MM.1S (cell line): ENCODE results near the gene CACNA2D1.
A peak's percentile ranks its signal among the peaks of the same experiment; 100 is the strongest.

Experiments
- DNase-seq: peaks from one replicate; pipeline ENCODE4 v3.0.0-alpha.2; 2015
- H2AFZ ChIP-seq: fragments of 300-600 bp; sonication (generic); 2 replicates; pipeline ENCODE4 v1.6.0; 2016; ENCODE audit warnings: antibody characterized with exemption, low read length
- H3F3A ChIP-seq: fragments of 300-600 bp; sonication (generic); 2 replicates; pipeline ENCODE4 v1.6.1; 2016; ENCODE audit warnings: mild to moderate bottlenecking, antibody characterized with exemption, low read length, moderate library complexity, mixed read lengths; ENCODE audit not compliant: insufficient read depth
- H3K27ac ChIP-seq: fragments of 300-600 bp; sonication (generic); 2 replicates; pipeline ENCODE4 v1.5.1; 2016; ENCODE audit warnings: mild to moderate bottlenecking, low read length
- H3K27me3 ChIP-seq: fragments of 300-600 bp; sonication (generic); replicated peaks from 2 replicates; pipeline ENCODE4 v1.6.0; 2016; ENCODE audit warnings: low read length; ENCODE audit not compliant: insufficient read depth
- H3K36me3 ChIP-seq: fragments of 300-600 bp; sonication (generic); replicated peaks from 2 replicates; pipeline ENCODE4 v1.6.1; 2016; ENCODE audit warnings: mild to moderate bottlenecking, low read length, mixed read lengths; ENCODE audit not compliant: insufficient read depth
- H3K4me1 ChIP-seq: fragments of 300-600 bp; sonication (generic); 2 replicates; pipeline ENCODE4 v1.6.1; 2016; ENCODE audit warnings: low read length, mixed read lengths
- H3K4me2 ChIP-seq: fragments of 300-600 bp; sonication (generic); 2 replicates; pipeline ENCODE4 v1.6.0; 2016; ENCODE audit warnings: low read depth, low read length
- H3K4me3 ChIP-seq: fragments of 300-600 bp; sonication (generic); 2 replicates; pipeline ENCODE4 v1.5.1; 2016; ENCODE audit warnings: low read length, mixed read lengths
- H3K79me2 ChIP-seq: fragments of 300-600 bp; sonication (generic); 2 replicates; pipeline ENCODE4 v1.6.1; 2016; ENCODE audit warnings: mixed run types, low read length, mixed read lengths
- H3K9ac ChIP-seq: fragments of 300-600 bp; sonication (generic); 2 replicates; pipeline ENCODE4 v1.6.1; 2016; ENCODE audit warnings: low read length, mixed read lengths
- H3K9me2 ChIP-seq: fragments of 300-600 bp; sonication (generic); replicated peaks from 2 replicates; pipeline ENCODE4 v1.6.1; 2016; ENCODE audit warnings: mild to moderate bottlenecking, low read length, mixed read lengths; ENCODE audit not compliant: insufficient read depth
- H3K9me3 ChIP-seq: fragments of 300-600 bp; sonication (generic); replicated peaks from 2 replicates; pipeline ENCODE4 v1.6.1; 2016; ENCODE audit warnings: mild to moderate bottlenecking, low read length, mixed read lengths; ENCODE audit not compliant: insufficient read depth
- H4K20me1 ChIP-seq: fragments of 300-600 bp; sonication (generic); 2 replicates; pipeline ENCODE4 v1.6.1; 2016; ENCODE audit warnings: mild to moderate bottlenecking, low read length, moderate library complexity, mixed read lengths; ENCODE audit not compliant: insufficient read depth
- EZH2 ChIP-seq: fragments of 300-600 bp; sonication (generic); optimal IDR thresholded peaks from 2 replicates; pipeline ENCODE3; 2017; ENCODE audit warnings: low read depth, mild to moderate bottlenecking, antibody characterized with exemption, low read length, mixed read lengths
- EZH2phosphoT487 ChIP-seq: fragments of 300-600 bp; sonication (generic); IDR thresholded peaks from 2 replicates; pipeline ENCODE4 v1.6.1; 2018; ENCODE audit warnings: antibody characterized with exemption, low read length
- TF ChIP-seq, protein P1 (sequence below): fragments of 300-600 bp; sonication (generic); IDR thresholded peaks from 2 replicates; pipeline ENCODE4 v1.5.1; 2016; ENCODE audit warnings: antibody characterized with exemption, low read length, mixed read lengths

The CACNA2D1 gene

GRCh38 chr7:82430500-82431465, 12.8 kb downstream of the CACNA2D1 start:
- H3K9ac ChIP-seq = no peak overlapping the region
- no peak overlapping the region for H3K27ac ChIP-seq
- H3K4me1 ChIP-seq = 0 out of 2 replicates have a peak, but pooled peaks cover 5% of the 10 kb centered on the region
- H3K9me3 ChIP-seq = no peaks in the 10 kb centered on the region
- TF ChIP-seq EZH2phosphoT487 (no peak), EZH2 (no peak)
- TF ChIP-seq, protein P1, sequence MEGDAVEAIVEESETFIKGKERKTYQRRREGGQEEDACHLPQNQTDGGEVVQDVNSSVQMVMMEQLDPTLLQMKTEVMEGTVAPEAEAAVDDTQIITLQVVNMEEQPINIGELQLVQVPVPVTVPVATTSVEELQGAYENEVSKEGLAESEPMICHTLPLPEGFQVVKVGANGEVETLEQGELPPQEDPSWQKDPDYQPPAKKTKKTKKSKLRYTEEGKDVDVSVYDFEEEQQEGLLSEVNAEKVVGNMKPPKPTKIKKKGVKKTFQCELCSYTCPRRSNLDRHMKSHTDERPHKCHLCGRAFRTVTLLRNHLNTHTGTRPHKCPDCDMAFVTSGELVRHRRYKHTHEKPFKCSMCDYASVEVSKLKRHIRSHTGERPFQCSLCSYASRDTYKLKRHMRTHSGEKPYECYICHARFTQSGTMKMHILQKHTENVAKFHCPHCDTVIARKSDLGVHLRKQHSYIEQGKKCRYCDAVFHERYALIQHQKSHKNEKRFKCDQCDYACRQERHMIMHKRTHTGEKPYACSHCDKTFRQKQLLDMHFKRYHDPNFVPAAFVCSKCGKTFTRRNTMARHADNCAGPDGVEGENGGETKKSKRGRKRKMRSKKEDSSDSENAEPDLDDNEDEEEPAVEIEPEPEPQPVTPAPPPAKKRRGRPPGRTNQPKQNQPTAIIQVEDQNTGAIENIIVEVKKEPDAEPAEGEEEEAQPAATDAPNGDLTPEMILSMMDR = no peak
- no peaks in the 10 kb centered on the region for H4K20me1 ChIP-seq
- H3K9me2 ChIP-seq = no peaks in the 10 kb centered on the region
- H3K36me3 ChIP-seq = no peaks in the 10 kb centered on the region
- no peak overlapping the region for H3K4me2 ChIP-seq
- no peak overlapping the region for H3K4me3 ChIP-seq
- DNase-seq = peak; percentile 32
- no peaks in the 10 kb centered on the region for H3F3A ChIP-seq
- no peaks in the 10 kb centered on the region for H3K27me3 ChIP-seq
- H3K79me2 ChIP-seq = no peaks in the 10 kb centered on the region
- H2AFZ ChIP-seq = no peak overlapping the region

DNA sequence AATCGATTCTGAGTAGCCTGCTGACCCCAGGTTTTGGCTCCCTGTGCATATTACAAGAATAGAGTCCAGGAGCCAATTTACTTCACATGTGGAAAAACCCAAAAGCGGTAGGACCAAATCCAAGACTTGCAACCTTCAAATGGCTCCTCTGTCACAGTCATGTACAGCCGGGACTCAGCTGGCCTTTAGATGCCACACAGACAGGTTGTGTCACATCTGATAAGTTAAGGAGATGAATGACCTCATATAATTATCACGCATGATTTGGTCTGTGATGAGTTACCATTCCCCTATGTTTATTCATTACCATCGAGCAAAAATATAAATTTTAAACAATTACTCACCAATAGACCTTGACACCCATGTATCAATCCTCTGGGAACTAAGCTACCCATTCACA, 14.2 kb downstream of the CACNA2D1 start:
- Histone ChIP-seq H3K27me3 (no peaks in the 10 kb centered on the region), H4K20me1 (no peaks in the 10 kb centered on the region), H3K36me3 (no peaks in the 10 kb centered on the region), H3K9ac (no peak overlapping the region), H3F3A (no peaks in the 10 kb centered on the region), H3K4me2 (no peak overlapping the region), H3K9me2 (no peaks in the 10 kb centered on the region), H3K79me2 (no peaks in the 10 kb centered on the region), H3K4me3 (no peak overlapping the region), H2AFZ (no peak overlapping the region), H3K27ac (no peak overlapping the region), H3K4me1 (0 out of 2 replicates have a peak, but pooled peaks cover 5% of the 10 kb centered on the region), H3K9me3 (no peaks in the 10 kb centered on the region)
- no peak for DNase-seq
- TF ChIP-seq, protein P1 = no peak
- no peak for TF ChIP-seq EZH2phosphoT487
- TF ChIP-seq EZH2 = no peak

- TF ChIP-seq EZH2phosphoT487 (no peak), EZH2 (no peak)
- TF ChIP-seq, protein P1 = no peak
- H3F3A ChIP-seq = no peaks in the 10 kb centered on the region
- no peaks in the 10 kb centered on the region for H3K9me2 ChIP-seq
- no peaks in the 10 kb centered on the region for H3K27me3 ChIP-seq
- H3K79me2 ChIP-seq = no peaks in the 10 kb centered on the region
- H3K4me3 ChIP-seq = no peak overlapping the region
- no peak for DNase-seq
- no peaks in the 10 kb centered on the region for H3K9me3 ChIP-seq
- 0 out of 2 replicates have a peak, but pooled peaks cover 5% of the 10 kb centered on the region for H3K4me1 ChIP-seq
- H3K4me2 ChIP-seq = peak overlapping the region; percentile 26; the same call in 1 of the 2 replicates
- H3K27ac ChIP-seq = no peak overlapping the region
- no peak overlapping the region for H3K9ac ChIP-seq
- H2AFZ ChIP-seq = peak overlapping the region; percentile 26
- no peaks in the 10 kb centered on the region for H4K20me1 ChIP-seq
- no peaks in the 10 kb centered on the region for H3K36me3 ChIP-seq
Measured at GRCh38 chr7:82428186-82428961, 15.2 kb downstream of the CACNA2D1 start.
